ENCODE results near the gene FAM107A.

- no peak for TF ChIP-seq CTCF (conservative IDR thresholded peaks at IDR 0.05; ENCODE audit: low read depth in 2 of 2)
- no peak for TF ChIP-seq NANOG (IDR thresholded peaks at IDR 0.05; ENCODE audit: borderline replicate concordance)
- no peak for TF ChIP-seq JUNB (IDR thresholded peaks at IDR 0.05; ENCODE audit: unreplicated experiment)
- TF ChIP-seq EZH2phosphoT487 (IDR thresholded peaks at IDR 0.05; ENCODE audit: unreplicated experiment): no peak
- TF ChIP-seq EZH2 (IDR thresholded peaks at IDR 0.05; ENCODE audit: low read depth, unreplicated experiment): no peak
- no peak for TF ChIP-seq POLR2AphosphoS5 (IDR thresholded peaks at IDR 0.05; ENCODE audit: low read depth)
- no peak for TF ChIP-seq REST (IDR thresholded peaks at IDR 0.05; ENCODE audit: unreplicated experiment)
- TF ChIP-seq ZNF331 (CRISPR knock-in tag; IDR thresholded peaks at IDR 0.05; ENCODE audit: low read depth): no peak
- no peak for TF ChIP-seq CREB1 (CRISPR knock-in tag; IDR thresholded peaks at IDR 0.05; ENCODE audit: low read depth)
- no peak for TF ChIP-seq ZNF114 (CRISPR knock-in tag; IDR thresholded peaks at IDR 0.05)
- no peak for TF ChIP-seq ETS1 (IDR thresholded peaks at IDR 0.05)
- no peak for TF ChIP-seq STAT1 (IDR thresholded peaks at IDR 0.05; ENCODE audit: unreplicated experiment)
Measured at GRCh38 chr3:58518291-58518789, 58.9 kb downstream of the FAM107A start.
